Neural cell (in vitro differentiated cells): Measurements from ENCODE around the gene C4orf51. TPM values are rescaled to one million over a fixed set of nuclear protein-coding genes. Genes with fewer than 3 reads are reported as not detected.

ENCODE experiments used
- H2AFZ ChIP-seq: fragments of 200-600, 300-800 bp; sonication (generic), shearing (Covaris generic); 2 replicates; pipeline ENCODE4 v1.6.0; 2014; ENCODE audit warnings: low read depth, mild to moderate bottlenecking, antibody characterized with exemption, low read length, moderate library complexity
- H3F3A ChIP-seq: fragments of 200-600 bp; shearing (Covaris generic); 2 replicates; pipeline ENCODE4 v1.6.1; 2016; ENCODE audit warnings: mild to moderate bottlenecking, moderate library complexity, mixed read lengths, antibody characterized with exemption, low read length; ENCODE audit not compliant: insufficient read depth, poor library complexity, severe bottlenecking
- H3K27ac ChIP-seq: fragments of 200-600, 300-800 bp; sonication (generic), shearing (Covaris generic); 2 replicates; pipeline ENCODE4 v1.5.1; 2014; ENCODE audit warnings: mild to moderate bottlenecking, low read length, moderate library complexity
- H3K27me3 ChIP-seq: fragments of 300-800, 200-600 bp; sonication (generic), shearing (Covaris generic); 2 replicates; pipeline ENCODE4 v1.6.0; 2014; ENCODE audit warnings: mild to moderate bottlenecking, low read depth, low read length, moderate library complexity; ENCODE audit not compliant: insufficient read depth
- H3K36me3 ChIP-seq: fragments of 300-800, 200-600 bp; sonication (generic), shearing (Covaris generic); 2 replicates; pipeline ENCODE4 v1.5.1; 2014; ENCODE audit warnings: mild to moderate bottlenecking, antibody characterized with exemption, low read length, moderate library complexity; ENCODE audit not compliant: insufficient read depth
- H3K4me2 ChIP-seq: fragments of 300-800, 200-600 bp; sonication (generic), shearing (Covaris generic); 2 replicates; pipeline ENCODE4 v1.6.0; 2014; ENCODE audit warnings: mild to moderate bottlenecking, low read length
- H3K4me3 ChIP-seq: fragments of 300-800, 200-600 bp; sonication (generic), shearing (Covaris generic); 2 replicates; pipeline ENCODE4 v1.5.1; 2014; ENCODE audit warnings: mild to moderate bottlenecking, low read length, moderate library complexity
- H3K79me2 ChIP-seq: fragments of 200-600 bp; shearing (Covaris generic); replicated peaks from 2 replicates; pipeline ENCODE4 v1.6.0; 2014; ENCODE audit warnings: mild to moderate bottlenecking, low read length, moderate library complexity; ENCODE audit not compliant: insufficient read depth
- H3K9ac ChIP-seq: fragments of 300-800, 200-600 bp; sonication (generic), shearing (Covaris generic); 2 replicates; pipeline ENCODE4 v1.6.1; 2016; ENCODE audit warnings: mild to moderate bottlenecking, low read length, mixed read lengths
- H3K9me2 ChIP-seq: fragments of 200-600 bp; shearing (Covaris generic); 2 replicates; pipeline ENCODE4 v1.6.1; 2016; ENCODE audit warnings: mild to moderate bottlenecking, low read length, mixed read lengths; ENCODE audit not compliant: insufficient read depth
- H3K9me3 ChIP-seq: fragments of 200-600, 300-800 bp; sonication (generic), shearing (Covaris generic); 2 replicates; pipeline ENCODE4 v1.6.1; 2016; ENCODE audit warnings: mild to moderate bottlenecking, mixed run types, low read length, moderate library complexity, mixed read lengths
- H4K20me1 ChIP-seq: fragments of 200-600 bp; shearing (Covaris generic); 2 replicates; pipeline ENCODE4 v1.6.1; 2016; ENCODE audit warnings: mild to moderate bottlenecking, mixed run types; ENCODE audit not compliant: insufficient read depth
- CTCF ChIP-seq: fragments of 450-650 bp; IDR thresholded peaks from 2 replicates; pipeline ENCODE4 v1.5.1; 2014; ENCODE audit warnings: antibody characterized with exemption, mild to moderate bottlenecking, moderate library complexity; ENCODE audit not compliant: poor library complexity, severe bottlenecking
- EP300 ChIP-seq: fragments of 450-650 bp; conservative IDR thresholded peaks from 2 replicates; pipeline ENCODE4 v1.6.1; 2014; ENCODE audit warnings: antibody characterized with exemption, mild to moderate bottlenecking, moderate library complexity; ENCODE audit not compliant: poor library complexity, severe bottlenecking
- EZH2 ChIP-seq: fragments of 200-600, 300-800 bp; shearing (Covaris generic), sonication (generic); IDR thresholded peaks from 2 replicates; pipeline ENCODE4 v1.6.1; 2014; ENCODE audit warnings: antibody characterized with exemption, low read length, borderline replicate concordance, mild to moderate bottlenecking; ENCODE audit not compliant: insufficient read depth, poor library complexity, severe bottlenecking
- MXI1 ChIP-seq: fragments of 450-650 bp; conservative IDR thresholded peaks from 2 replicates; pipeline ENCODE4 v1.6.1; 2014; ENCODE audit warnings: antibody characterized with exemption, mild to moderate bottlenecking; ENCODE audit not compliant: poor library complexity, severe bottlenecking
- POLR2AphosphoS5 ChIP-seq: IDR thresholded peaks from 2 replicates; pipeline ENCODE4 v1.6.1; 2012
- RAD21 ChIP-seq: fragments of 450-650 bp; conservative IDR thresholded peaks from 2 replicates; pipeline ENCODE4 v1.6.1; 2014; ENCODE audit warnings: antibody characterized with exemption, mild to moderate bottlenecking, moderate library complexity
- REST ChIP-seq: IDR thresholded peaks from 2 replicates; pipeline ENCODE4 v1.6.1; 2012; ENCODE audit warnings: borderline replicate concordance
- SMC3 ChIP-seq: fragments of 450-650 bp; conservative IDR thresholded peaks from 2 replicates; pipeline ENCODE4 v1.6.1; 2014; ENCODE audit warnings: antibody characterized with exemption, mild to moderate bottlenecking, moderate library complexity; ENCODE audit not compliant: poor library complexity
- TAF1 ChIP-seq: IDR thresholded peaks from 2 replicates; pipeline ENCODE4 v1.6.1; 2012; ENCODE audit warnings: low read depth
- polyA plus RNA-seq: library from polyadenylated mRNA; depleted of rRNA; stranded (reverse); fragments of >200 nt; gene quantifications from 2 replicates; pipeline ENCODE4 v1.2.3, GENCODE V29; 2014

C4orf51 gene
- polyA plus RNA-seq, 1 donor from 2014 or later = not detected

GRCh38 chr4:145772347-145772746 lies 92.4 kb downstream of the C4orf51 start:
- Histone ChIP-seq H3K36me3 (peaks cover 4% of the 10 kb centered on the region), H3K9ac (no peak overlapping the region), H3K9me3 (no peaks in the 10 kb centered on the region), H3K27ac (no peak overlapping the region), H3K4me3 (no peak overlapping the region), H3K79me2 (no peaks in the 10 kb centered on the region), H4K20me1 (no peaks in the 10 kb centered on the region), H2AFZ (no peak overlapping the region), H3K9me2 (no peaks in the 10 kb centered on the region), H3K27me3 (no peaks in the 10 kb centered on the region), H3F3A (no peaks in the 10 kb centered on the region), H3K4me2 (no peak overlapping the region)
- no peak for TF ChIP-seq RAD21
- no peak for TF ChIP-seq MXI1
- TF ChIP-seq TAF1 = no peak
- TF ChIP-seq EP300 = no peak
- TF ChIP-seq EZH2 = no peak
- no peak for TF ChIP-seq CTCF
- no peak for TF ChIP-seq REST
- no peak for TF ChIP-seq POLR2AphosphoS5
- TF ChIP-seq SMC3 = no peak

GRCh38 chr4:145773581-145774234 lies 93.8 kb downstream of the C4orf51 start:
- no peaks in the 10 kb centered on the region for H4K20me1 ChIP-seq
- H3K79me2 ChIP-seq = no peaks in the 10 kb centered on the region
- H3K9me3 ChIP-seq = no peaks in the 10 kb centered on the region
- no peak overlapping the region for H3K9ac ChIP-seq
- no peak overlapping the region for H3K4me2 ChIP-seq
- H3F3A ChIP-seq = no peaks in the 10 kb centered on the region
- H3K4me3 ChIP-seq = no peak overlapping the region
- no peaks in the 10 kb centered on the region for H3K27me3 ChIP-seq
- H3K9me2 ChIP-seq = no peaks in the 10 kb centered on the region
- H2AFZ ChIP-seq = no peak overlapping the region
- peaks cover 4% of the 10 kb centered on the region for H3K36me3 ChIP-seq
- no peak overlapping the region for H3K27ac ChIP-seq
- no peak for TF ChIP-seq CTCF
- no peak for TF ChIP-seq MXI1
- TF ChIP-seq RAD21 = no peak
- no peak for TF ChIP-seq EP300
- no peak for TF ChIP-seq REST
- no peak for TF ChIP-seq TAF1
- TF ChIP-seq SMC3 = no peak
- TF ChIP-seq POLR2AphosphoS5 = no peak
- no peak for TF ChIP-seq EZH2
